Thoracic aorta (tissue), 2 donors: ENCODE measurements around the gene SLC25A29. TPM values are rescaled to one million over a fixed set of nuclear protein-coding genes. Genes with fewer than 3 reads are reported as not detected.
"Not testable (repeated sequence)": the region's sequence is repeated elsewhere in the genome, so short reads cannot be mapped to it uniquely, and the experiment has no call there.

Source experiments
- ATAC-seq: fragments of 150-250 bp; one replicate; pipeline ENCODE4 v1.8.0; 2017; ENCODE audit warnings: low read depth; ENCODE audit not compliant: insufficient number of reproducible peaks, low FRiP score
- DNase-seq: peaks from one replicate; pipeline ENCODE4 v3.0.0-alpha.2; 2020; ENCODE audit warnings: low spot score
- H3K27ac ChIP-seq, 2 donors: fragments of 200-600 bp; sonication (generic); 1 replicate in 1 of 2; 2 replicates in 1 of 2; pipeline ENCODE4 v1.5.1; 2016; ENCODE audit warnings: mild to moderate bottlenecking in 2 of 2, moderate library complexity in 2 of 2
- H3K27me3 ChIP-seq: fragments of 200-600 bp; sonication (generic); replicated peaks from 2 replicates; pipeline ENCODE4 v1.6.0; 2016; ENCODE audit warnings: mild to moderate bottlenecking; ENCODE audit not compliant: insufficient read depth
- H3K36me3 ChIP-seq: fragments of 200-600 bp; sonication (generic); one replicate; pipeline ENCODE4 v1.5.1; 2016
- H3K4me1 ChIP-seq, 2 donors: fragments of 200-600 bp; sonication (generic); 1 replicate in 1 of 2; 2 replicates in 1 of 2; pipeline versions ENCODE4 v1.5.1 to v1.6.0; 2016; ENCODE audit warnings: low read depth in 2 of 2, mild to moderate bottlenecking in 1 of 2; ENCODE audit not compliant: control insufficient read depth in 1 of 2
- H3K4me3 ChIP-seq: fragments of 200-600 bp; sonication (generic); 2 replicates; pipeline ENCODE4 v1.5.1; 2016; ENCODE audit warnings: mild to moderate bottlenecking
- H3K9me3 ChIP-seq: fragments of 200-600 bp; sonication (generic); 2 replicates; pipeline ENCODE4 v1.5.1; 2016
- total RNA-seq, 2 donors: library from RNA; depleted of rRNA; stranded (reverse); fragments of >200 nt; gene quantifications; one replicate each; pipeline versions ENCODE4 v1.1.0 to v1.2.3, GENCODE V29; 2016
- TF ChIP-seq, protein P1 (sequence below): fragments of 200-600 bp; sonication (generic); IDR thresholded peaks from one replicate; pipeline ENCODE4 v1.5.1; 2019; ENCODE audit warnings: antibody characterized with exemption

SLC25A29 gene
- total RNA-seq, 2 donors from 2014 or later, result 54.2 to 80.6 TPM

DNA sequence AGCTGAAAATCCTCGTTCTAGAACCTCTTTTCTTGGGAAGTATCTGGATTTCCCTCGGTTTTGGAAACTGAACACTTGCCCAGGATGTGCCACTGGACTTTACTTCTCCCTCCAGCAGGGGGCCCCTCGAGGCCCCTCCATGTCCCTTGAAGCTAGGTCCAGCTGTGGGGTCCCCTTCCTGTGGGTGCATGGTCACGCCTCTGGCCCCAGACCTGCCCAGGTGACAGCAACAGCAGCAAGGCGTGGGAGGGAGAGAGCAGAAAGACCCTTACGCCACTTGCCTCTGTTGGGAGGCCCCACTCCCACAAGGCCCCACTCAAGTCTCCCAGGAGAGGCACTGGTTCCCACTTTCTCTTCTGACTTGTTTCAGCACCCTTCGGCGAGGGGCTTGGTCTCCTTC lies 3.1 kb downstream of the SLC25A29 start:
- H3K27ac ChIP-seq, result no peak overlapping the region
- no peak for ATAC-seq
- no peaks in the 10 kb centered on the region for H3K9me3 ChIP-seq
- H3K4me1 ChIP-seq, result peaks cover under 1 to 31% of the 10 kb centered on the region in 2 donors
- H3K4me3 ChIP-seq, result no peak overlapping the region
- no peaks in the 10 kb centered on the region for H3K27me3 ChIP-seq
- TF ChIP-seq, protein P1, sequence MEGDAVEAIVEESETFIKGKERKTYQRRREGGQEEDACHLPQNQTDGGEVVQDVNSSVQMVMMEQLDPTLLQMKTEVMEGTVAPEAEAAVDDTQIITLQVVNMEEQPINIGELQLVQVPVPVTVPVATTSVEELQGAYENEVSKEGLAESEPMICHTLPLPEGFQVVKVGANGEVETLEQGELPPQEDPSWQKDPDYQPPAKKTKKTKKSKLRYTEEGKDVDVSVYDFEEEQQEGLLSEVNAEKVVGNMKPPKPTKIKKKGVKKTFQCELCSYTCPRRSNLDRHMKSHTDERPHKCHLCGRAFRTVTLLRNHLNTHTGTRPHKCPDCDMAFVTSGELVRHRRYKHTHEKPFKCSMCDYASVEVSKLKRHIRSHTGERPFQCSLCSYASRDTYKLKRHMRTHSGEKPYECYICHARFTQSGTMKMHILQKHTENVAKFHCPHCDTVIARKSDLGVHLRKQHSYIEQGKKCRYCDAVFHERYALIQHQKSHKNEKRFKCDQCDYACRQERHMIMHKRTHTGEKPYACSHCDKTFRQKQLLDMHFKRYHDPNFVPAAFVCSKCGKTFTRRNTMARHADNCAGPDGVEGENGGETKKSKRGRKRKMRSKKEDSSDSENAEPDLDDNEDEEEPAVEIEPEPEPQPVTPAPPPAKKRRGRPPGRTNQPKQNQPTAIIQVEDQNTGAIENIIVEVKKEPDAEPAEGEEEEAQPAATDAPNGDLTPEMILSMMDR, result peak; percentile 42
- DNase-seq, result no peak
- no peaks in the 10 kb centered on the region for H3K36me3 ChIP-seq

DNA sequence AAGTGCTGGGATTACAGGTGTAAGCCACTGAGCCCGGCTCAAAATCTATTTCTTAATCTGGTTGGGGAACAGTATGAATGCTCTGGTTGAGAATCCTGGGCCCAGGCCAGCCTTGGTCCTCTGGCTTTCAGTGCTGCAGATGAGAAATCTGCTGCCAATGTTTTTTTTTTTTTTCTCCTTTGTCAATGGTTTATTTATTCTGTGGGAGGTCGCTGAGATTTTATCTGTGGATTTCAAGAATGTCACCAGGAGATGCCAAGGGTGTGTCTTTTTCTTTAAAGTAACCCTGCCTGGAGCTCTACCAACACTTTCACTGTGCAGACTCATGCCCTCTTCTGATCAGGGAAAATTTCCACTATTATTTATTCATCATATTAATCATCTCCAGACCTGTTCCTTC lies 3.6 kb downstream of the SLC25A29 start:
- ATAC-seq (no peak), DNase-seq (no peak)
- no peaks in the 10 kb centered on the region for H3K9me3 ChIP-seq
- H3K4me3 ChIP-seq, result no peak overlapping the region
- no peak overlapping the region for H3K27ac ChIP-seq
- TF ChIP-seq, protein P1, result no peak
- no peaks in the 10 kb centered on the region for H3K36me3 ChIP-seq
- H3K27me3 ChIP-seq, result no peaks in the 10 kb centered on the region
- H3K4me1 ChIP-seq, result peaks cover 6 to 34% of the 10 kb centered on the region in 2 donors

DNA sequence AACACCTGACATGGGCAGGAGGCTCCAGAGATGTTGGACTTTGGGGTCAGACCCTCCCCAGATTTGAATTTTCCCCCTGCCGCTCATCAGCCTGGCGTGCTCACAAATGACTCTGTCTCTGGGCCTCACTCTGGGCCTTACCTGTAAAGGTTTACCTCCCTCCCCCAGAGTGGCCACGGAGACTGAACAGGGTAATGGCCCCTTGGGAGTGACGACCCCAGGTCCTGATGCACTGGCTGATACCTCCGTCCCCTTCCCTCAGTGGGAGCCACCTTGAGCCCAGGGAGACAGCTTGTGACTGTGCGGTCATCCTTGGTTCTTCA lies 7.0 kb downstream of the SLC25A29 start:
- H3K27me3 ChIP-seq, result no peaks in the 10 kb centered on the region
- TF ChIP-seq, protein P1, result no peak

DNA sequence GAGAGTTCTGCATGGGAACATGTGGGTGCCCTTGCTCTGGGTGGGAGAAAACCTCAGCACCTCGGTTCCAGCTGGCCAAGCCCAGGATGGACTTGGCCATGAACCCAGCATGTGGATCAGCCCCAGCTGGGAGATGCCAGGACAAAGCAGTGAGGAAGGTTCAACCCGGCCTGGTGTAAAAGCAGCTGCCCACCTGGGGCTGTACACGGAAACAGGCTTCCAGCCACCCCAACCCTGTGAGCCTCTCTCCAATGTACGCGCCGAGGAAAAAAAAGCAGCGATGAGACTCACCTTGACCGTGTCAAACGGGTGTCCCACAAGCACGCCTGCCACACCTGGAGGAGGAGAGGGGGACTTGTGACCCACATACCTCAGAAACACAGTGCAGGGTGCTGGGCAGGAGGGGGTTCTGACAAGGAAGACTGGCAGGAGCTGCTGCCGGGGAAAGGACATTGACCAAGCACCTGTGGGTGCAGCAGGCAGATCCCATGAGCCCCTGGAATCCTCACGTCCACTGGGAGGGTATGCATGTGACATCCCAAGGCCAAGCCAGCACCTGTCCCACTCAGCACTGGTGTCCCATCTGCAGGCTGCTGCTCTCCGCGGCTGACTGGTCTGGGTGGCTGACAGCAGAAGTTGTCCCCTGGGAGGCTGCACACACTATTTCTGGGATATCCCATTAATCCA lies 7.5 kb downstream of the SLC25A29 start:
- no peak overlapping the region for H3K4me3 ChIP-seq
- H3K27ac ChIP-seq, result peak overlapping the region; percentile 76 to 84
- no peaks in the 10 kb centered on the region for H3K9me3 ChIP-seq
- TF ChIP-seq, protein P1, result no peak
- ATAC-seq (no peak), DNase-seq (no peak)
- H3K36me3 ChIP-seq, result no peaks in the 10 kb centered on the region
- H3K27me3 ChIP-seq, result no peaks in the 10 kb centered on the region
- peaks cover 21 to 42% of the 10 kb centered on the region in 2 donors for H3K4me1 ChIP-seq

More for the DNA sequence above, 7.0 kb downstream of the SLC25A29 start:
- DNase-seq, result no peak
- Histone ChIP-seq H3K27ac (no peak overlapping the region), H3K36me3 (no peaks in the 10 kb centered on the region), H3K4me3 (no peak overlapping the region), H3K9me3 (no peaks in the 10 kb centered on the region), H3K4me1 (peaks cover 21 to 42% of the 10 kb centered on the region in 2 donors)
- no peak for ATAC-seq

DNA sequence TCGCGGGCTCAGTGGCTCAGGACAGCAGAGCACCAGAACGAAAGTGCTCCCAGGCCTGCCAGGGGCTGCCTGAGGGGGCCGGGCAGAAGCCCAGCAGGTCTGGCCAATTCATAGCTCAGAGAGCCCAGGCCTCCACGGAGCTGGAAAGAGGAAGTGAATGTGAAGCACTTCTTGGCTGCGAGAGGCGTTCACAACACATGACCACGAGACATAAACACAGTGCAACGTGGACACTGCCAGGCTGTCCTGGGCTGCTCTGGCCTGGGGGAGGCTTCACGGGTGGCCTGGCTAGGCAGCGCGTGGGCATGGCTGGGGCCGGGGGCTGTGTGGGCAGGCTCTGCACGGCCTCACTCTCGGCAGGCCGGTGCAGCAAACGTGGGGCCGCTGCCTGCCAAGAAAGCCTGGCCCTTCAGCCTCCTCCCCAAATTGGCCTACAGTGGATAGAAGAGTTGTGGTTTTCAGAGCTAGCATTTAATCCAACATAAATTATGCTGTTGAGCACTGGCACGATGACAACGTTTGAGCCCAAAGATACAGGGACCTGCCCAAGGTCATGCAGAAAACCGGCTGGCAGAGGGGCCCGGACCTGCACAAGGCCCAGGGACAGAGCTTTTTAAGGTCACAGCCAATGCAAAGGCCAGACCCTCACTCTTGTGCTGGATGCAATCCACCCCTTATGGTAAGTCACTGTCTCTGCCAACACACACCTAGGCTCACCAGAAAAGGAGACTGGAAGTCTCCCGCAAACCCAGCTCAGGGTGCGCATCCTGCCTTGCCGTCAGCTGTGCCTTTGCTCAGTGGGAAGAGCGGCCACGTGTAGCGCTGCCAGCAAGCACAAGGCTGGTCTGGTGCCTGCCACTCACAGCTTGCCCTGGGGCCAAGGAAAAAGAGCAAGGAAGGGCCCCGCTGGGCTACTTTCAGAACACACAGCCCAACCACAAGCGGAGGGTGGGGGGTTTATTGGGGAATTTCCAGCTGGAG lies 8.6 kb downstream of the SLC25A29 start:
- Histone ChIP-seq H3K27ac (peak overlapping the region; percentile 76 to 84), H3K36me3 (no peaks in the 10 kb centered on the region), H3K9me3 (no peaks in the 10 kb centered on the region), H3K27me3 (no peaks in the 10 kb centered on the region), H3K4me3 (peak overlapping the region; percentile 59), H3K4me1 (peaks cover 21 to 46% of the 10 kb centered on the region in 2 donors)
- DNase-seq, result peak; percentile 50
- TF ChIP-seq, protein P1, result no peak
- peak; percentile 69 for ATAC-seq

DNA sequence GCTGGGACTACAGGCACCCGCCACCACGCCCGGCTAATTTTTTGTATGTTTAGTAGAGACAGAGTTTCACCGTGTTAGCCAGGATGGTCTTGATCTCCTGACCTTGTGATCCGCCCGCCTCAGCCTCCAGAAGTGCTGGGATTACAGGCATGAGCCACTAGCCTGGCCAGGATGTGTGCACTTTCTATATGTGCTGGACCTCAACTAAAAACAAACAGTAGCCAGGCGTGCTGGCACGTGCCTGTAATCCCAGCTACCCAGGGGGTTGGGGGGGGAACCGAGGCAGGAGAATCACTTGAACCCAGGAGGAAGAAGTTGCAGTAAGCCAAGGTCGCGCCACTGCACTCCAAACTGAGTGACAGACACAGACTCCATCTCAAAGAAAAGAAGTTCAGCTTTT lies 9.5 kb downstream of the SLC25A29 start:
- H3K36me3 ChIP-seq, ATAC-seq, H3K27me3 ChIP-seq, H3K9me3 ChIP-seq, DNase-seq: not testable (repeated sequence)
- Histone ChIP-seq H3K4me3 (peak overlapping the region; percentile 59), H3K27ac (peak overlapping the region; percentile 76 to 84), H3K4me1 (peaks cover 21 to 46% of the 10 kb centered on the region in 2 donors)
